OCI-LY1 (cell line): Measurements from ENCODE around the gene TFF3.

Experiments used
- H2AFZ ChIP-seq: fragments of 200-600 bp; sonication (generic), shearing (Covaris generic); 2 replicates; pipeline ENCODE4 v1.6.0; 2014; ENCODE audit warnings: antibody characterized with exemption, mild to moderate bottlenecking, low read length
- H3F3A ChIP-seq: fragments of 200-600 bp; sonication (generic), shearing (Covaris generic); 2 replicates; pipeline ENCODE4 v1.6.0; 2014; ENCODE audit warnings: mild to moderate bottlenecking, antibody characterized with exemption, low read length, moderate library complexity; ENCODE audit not compliant: insufficient read depth
- H3K27ac ChIP-seq: fragments of 200-600 bp; sonication (generic); 2 replicates; pipeline ENCODE4 v1.5.1; 2014; ENCODE audit warnings: low read length, mixed run types, mild to moderate bottlenecking, low read depth; ENCODE audit not compliant: poor library complexity, severe bottlenecking
- H3K27me3 ChIP-seq: fragments of 200-600 bp; sonication (generic); 2 replicates; pipeline ENCODE4 v1.6.0; 2014; ENCODE audit warnings: antibody characterized with exemption, mild to moderate bottlenecking, low read length, moderate library complexity; ENCODE audit not compliant: insufficient read depth
- H3K36me3 ChIP-seq: fragments of 200-600 bp; sonication (generic); 2 replicates; pipeline ENCODE4 v1.6.1; 2014; ENCODE audit warnings: mild to moderate bottlenecking, antibody characterized with exemption, low read length, moderate library complexity, mixed read lengths; ENCODE audit not compliant: insufficient read depth
- H3K4me1 ChIP-seq: fragments of 200-600 bp; sonication (generic); 2 replicates; pipeline ENCODE4 v1.5.1; 2014; ENCODE audit warnings: mild to moderate bottlenecking, low read length, moderate library complexity; ENCODE audit not compliant: insufficient read depth, severe bottlenecking
- H3K4me2 ChIP-seq: fragments of 200-600 bp; sonication (generic), shearing (Covaris generic); 2 replicates; pipeline ENCODE4 v1.6.1; 2014; ENCODE audit warnings: low read length
- H3K4me3 ChIP-seq: fragments of 200-600 bp; sonication (generic); 2 replicates; pipeline ENCODE4 v1.5.1; 2014; ENCODE audit warnings: low read length, low read depth, mild to moderate bottlenecking, mixed read lengths; ENCODE audit not compliant: poor library complexity, severe bottlenecking
- H3K79me2 ChIP-seq: fragments of 200-600 bp; shearing (Covaris generic); 2 replicates; pipeline ENCODE4 v1.6.1; 2016; ENCODE audit warnings: mixed run types, low read length, mixed read lengths; ENCODE audit not compliant: insufficient read depth
- H3K9ac ChIP-seq: fragments of 200-600 bp; sonication (generic), shearing (Covaris generic); 2 replicates; pipeline ENCODE4 v1.6.1; 2014; ENCODE audit warnings: mild to moderate bottlenecking, low read length, mixed read lengths
- H3K9me2 ChIP-seq: fragments of 200-600 bp; sonication (generic), shearing (Covaris generic); 2 replicates; pipeline ENCODE4 v1.6.1; 2014; ENCODE audit warnings: low read depth, mild to moderate bottlenecking, low read length, mixed read lengths
- H3K9me3 ChIP-seq: fragments of 200-600 bp; shearing (Covaris generic); 2 replicates; pipeline ENCODE4 v1.6.1; 2014; ENCODE audit warnings: low read length, mixed read lengths
- H4K20me1 ChIP-seq: fragments of 200-600 bp; sonication (generic), shearing (Covaris generic); 2 replicates; pipeline ENCODE4 v1.6.0; 2016; ENCODE audit warnings: mild to moderate bottlenecking, low read length; ENCODE audit not compliant: insufficient read depth
- EZH2 ChIP-seq: fragments of 200-600 bp; sonication (generic), shearing (Covaris generic); IDR thresholded peaks from 2 replicates; pipeline ENCODE4 v1.8.0; 2017; ENCODE audit warnings: borderline replicate concordance, mixed run types, mild to moderate bottlenecking, antibody characterized with exemption, low read length, moderate library complexity, mixed read lengths
- TF ChIP-seq, protein P1 (sequence below): fragments of 200-600 bp; sonication (generic), shearing (Covaris generic); IDR thresholded peaks from 2 replicates; pipeline ENCODE4 v1.5.1; 2017; ENCODE audit warnings: mild to moderate bottlenecking, antibody characterized with exemption, low read length, moderate library complexity, mixed read lengths

TFF3 gene

DNA sequence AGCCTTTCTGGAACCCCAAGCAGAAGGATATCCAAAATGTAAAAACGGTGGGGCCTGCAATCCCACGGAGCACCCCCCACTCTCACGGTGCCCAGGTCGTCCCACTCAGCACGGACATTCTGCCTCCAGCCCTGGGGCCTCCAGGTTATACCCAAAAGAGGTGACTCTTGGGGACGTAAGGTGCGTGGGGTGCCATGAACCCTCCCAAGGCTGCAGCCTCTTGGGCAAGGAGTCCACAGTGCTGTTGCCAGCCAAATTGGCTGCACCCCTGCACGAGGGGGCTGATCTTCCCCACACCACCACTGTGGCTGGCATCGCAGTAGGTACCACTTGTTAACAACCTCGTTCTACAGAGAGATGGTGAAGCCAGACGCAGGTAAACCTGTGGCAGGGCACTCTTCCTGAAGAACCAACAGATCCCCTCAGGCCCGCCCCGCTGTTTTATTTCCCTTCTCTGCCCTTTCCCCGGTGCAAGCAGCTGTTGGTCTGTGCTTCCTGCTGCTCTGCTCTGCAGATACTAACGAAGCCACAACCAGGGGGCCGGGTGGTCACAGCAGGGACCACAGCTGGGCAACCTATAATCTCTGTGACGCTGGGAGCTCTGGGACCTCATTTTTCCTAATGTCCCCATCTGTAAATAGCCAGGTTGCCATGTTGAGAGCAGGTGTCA lies 8.7 kb downstream of the TFF3 start:
- H3K27me3 ChIP-seq: peaks cover 13% of the 10 kb centered on the region; the same call in 1 of the 2 replicates
- no peaks in the 10 kb centered on the region for H3K9me2 ChIP-seq
- no peaks in the 10 kb centered on the region for H3K79me2 ChIP-seq
- no peak overlapping the region for H2AFZ ChIP-seq
- no peaks in the 10 kb centered on the region for H4K20me1 ChIP-seq
- H3K4me1 ChIP-seq: no peaks in the 10 kb centered on the region
- H3K9ac ChIP-seq: no peak overlapping the region
- no peak overlapping the region for H3K4me2 ChIP-seq
- no peaks in the 10 kb centered on the region for H3F3A ChIP-seq
- no peak overlapping the region for H3K27ac ChIP-seq
- no peaks in the 10 kb centered on the region for H3K36me3 ChIP-seq
- H3K4me3 ChIP-seq: no peak overlapping the region
- H3K9me3 ChIP-seq: no peaks in the 10 kb centered on the region
- TF ChIP-seq, protein P1, sequence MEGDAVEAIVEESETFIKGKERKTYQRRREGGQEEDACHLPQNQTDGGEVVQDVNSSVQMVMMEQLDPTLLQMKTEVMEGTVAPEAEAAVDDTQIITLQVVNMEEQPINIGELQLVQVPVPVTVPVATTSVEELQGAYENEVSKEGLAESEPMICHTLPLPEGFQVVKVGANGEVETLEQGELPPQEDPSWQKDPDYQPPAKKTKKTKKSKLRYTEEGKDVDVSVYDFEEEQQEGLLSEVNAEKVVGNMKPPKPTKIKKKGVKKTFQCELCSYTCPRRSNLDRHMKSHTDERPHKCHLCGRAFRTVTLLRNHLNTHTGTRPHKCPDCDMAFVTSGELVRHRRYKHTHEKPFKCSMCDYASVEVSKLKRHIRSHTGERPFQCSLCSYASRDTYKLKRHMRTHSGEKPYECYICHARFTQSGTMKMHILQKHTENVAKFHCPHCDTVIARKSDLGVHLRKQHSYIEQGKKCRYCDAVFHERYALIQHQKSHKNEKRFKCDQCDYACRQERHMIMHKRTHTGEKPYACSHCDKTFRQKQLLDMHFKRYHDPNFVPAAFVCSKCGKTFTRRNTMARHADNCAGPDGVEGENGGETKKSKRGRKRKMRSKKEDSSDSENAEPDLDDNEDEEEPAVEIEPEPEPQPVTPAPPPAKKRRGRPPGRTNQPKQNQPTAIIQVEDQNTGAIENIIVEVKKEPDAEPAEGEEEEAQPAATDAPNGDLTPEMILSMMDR: no peak
- TF ChIP-seq EZH2: no peak

DNA sequence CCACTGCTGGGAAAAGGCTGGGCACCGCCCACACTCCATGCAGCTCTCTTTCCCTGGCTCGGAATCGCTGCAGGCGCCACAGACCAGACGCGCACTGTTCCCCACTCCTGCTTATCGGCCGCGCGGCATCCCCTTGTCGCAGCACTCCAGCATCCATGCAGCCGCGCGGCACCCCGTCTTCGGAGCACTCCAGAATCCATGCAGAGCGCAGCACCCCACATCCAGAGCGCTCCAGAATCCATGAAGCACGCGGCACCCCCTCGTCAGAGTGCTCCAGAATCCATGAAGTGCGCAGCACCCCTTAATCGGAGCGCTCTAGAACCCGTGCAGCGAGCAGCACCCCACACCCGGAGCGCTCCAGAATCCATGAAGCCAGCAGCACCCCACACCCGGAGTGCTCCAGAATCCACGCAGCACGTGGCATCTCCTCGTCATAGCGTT lies 9.5 kb downstream of the TFF3 start:
- Histone ChIP-seq H3K27ac (no peak overlapping the region), H3K4me2 (no peak overlapping the region), H2AFZ (no peak overlapping the region), H3K4me1 (no peaks in the 10 kb centered on the region), H3K9me2 (no peaks in the 10 kb centered on the region), H3K27me3 (peaks cover 13% of the 10 kb centered on the region; the same call in 1 of the 2 replicates), H3K4me3 (no peak overlapping the region), H4K20me1 (no peaks in the 10 kb centered on the region), H3K9ac (no peak overlapping the region), H3K36me3 (no peaks in the 10 kb centered on the region), H3K9me3 (no peaks in the 10 kb centered on the region), H3K79me2 (no peaks in the 10 kb centered on the region), H3F3A (no peaks in the 10 kb centered on the region)
- TF ChIP-seq, protein P1: no peak
- TF ChIP-seq EZH2: no peak

DNA sequence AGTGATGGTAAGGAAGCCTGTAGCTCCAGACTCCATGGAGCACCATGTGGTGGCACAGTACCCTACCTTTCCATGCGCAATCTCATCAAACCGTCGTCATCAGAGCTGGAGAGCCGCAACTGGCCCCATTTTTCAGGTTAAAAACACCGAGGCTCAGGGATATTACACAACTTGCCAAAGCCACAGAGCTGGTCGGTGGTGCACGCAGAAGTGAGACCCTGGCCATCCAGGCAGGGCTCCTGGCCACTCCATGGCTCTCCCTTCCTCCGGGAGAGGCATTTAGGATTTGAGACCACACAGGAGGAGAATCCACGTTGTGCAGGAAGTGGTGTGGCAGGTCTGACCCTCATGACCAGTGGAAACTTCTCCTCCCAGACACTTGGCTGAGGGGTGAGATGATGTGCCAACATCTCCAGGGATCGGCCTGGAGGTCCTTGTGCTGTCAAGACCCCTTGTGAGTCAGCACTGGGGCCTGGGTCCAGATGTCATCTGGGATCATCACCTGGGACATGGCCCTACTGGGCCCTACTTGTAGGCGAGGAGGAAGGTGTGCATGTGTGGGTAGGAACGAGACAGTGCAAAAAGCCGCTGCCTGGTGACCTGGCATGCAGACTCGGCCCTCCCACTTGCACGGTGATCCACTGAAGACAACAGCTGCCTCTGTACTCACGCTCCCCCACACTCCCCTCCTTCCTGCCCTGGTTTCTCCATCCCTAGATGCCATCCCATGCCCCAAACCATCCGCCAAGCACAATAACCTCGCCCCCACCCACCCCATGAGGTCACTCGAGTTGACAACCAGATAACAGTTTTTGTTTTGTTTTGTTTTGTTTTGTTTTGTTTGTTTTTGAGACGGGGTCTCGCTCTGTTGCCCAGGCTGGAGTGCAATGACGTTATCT lies 10.4 kb downstream of the TFF3 start:
- Histone ChIP-seq H3K4me1 (no peaks in the 10 kb centered on the region), H3F3A (no peaks in the 10 kb centered on the region), H2AFZ (no peak overlapping the region), H3K4me3 (no peak overlapping the region), H3K9me3 (no peaks in the 10 kb centered on the region), H3K36me3 (no peaks in the 10 kb centered on the region), H3K9ac (no peak overlapping the region), H3K79me2 (no peaks in the 10 kb centered on the region), H3K27ac (no peak overlapping the region), H3K27me3 (peaks cover 7% of the 10 kb centered on the region; the same call in 1 of the 2 replicates), H4K20me1 (no peaks in the 10 kb centered on the region), H3K4me2 (no peak overlapping the region), H3K9me2 (no peaks in the 10 kb centered on the region)
- no peak for TF ChIP-seq EZH2
- TF ChIP-seq, protein P1: no peak
